Measurements from ENCODE around the gene TASP1.
"Not testable (repeated sequence)": the region's sequence is repeated elsewhere in the genome, so short reads cannot be mapped to it uniquely, and the experiment has no call there.

TASP1 gene

DNA sequence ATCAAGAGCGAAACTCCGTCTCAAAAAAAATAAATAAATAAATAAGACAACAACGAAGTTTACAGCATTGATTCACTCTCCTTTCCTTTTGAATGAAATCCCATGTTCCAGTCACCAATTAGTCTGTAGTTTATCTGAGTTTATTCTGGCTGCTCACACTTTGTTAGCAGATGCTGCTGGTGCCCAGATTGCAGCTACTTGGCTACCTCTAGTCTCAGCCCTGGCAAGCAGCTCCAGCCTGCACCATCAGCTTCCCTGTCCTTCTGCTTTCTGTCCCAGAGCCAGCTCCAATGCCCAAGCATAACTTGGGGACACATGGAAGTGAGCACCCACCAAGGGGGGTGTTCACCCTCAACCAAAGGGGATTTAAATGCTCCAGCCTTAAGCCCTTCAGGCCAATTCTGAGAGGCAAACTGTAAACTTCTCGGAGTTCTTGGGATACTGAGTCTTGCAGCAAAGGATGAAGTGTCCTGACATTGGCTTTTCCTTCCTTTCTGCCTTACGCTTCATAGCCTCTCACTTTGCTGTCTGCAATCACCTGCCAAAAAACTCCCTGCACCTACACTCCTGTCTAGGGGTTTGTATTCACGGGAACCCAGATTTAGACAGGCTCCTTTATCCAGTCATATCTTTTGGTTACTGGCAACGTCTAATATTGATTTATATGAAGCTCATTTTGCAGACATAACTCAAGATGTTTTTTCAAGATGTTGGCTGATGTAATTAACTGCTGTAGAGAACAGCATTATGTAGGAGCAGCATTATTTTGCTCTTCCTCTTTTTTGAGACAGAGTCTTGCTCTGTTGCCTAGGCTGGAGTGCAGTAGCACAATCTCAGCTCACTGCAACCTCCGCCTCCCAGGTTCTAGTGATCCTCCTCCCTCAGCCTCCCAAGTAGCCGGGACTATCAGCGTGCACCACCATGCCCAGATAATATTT lies 9.8 kb upstream of the TASP1 start:
- DNase-seq, result no peak

DNA sequence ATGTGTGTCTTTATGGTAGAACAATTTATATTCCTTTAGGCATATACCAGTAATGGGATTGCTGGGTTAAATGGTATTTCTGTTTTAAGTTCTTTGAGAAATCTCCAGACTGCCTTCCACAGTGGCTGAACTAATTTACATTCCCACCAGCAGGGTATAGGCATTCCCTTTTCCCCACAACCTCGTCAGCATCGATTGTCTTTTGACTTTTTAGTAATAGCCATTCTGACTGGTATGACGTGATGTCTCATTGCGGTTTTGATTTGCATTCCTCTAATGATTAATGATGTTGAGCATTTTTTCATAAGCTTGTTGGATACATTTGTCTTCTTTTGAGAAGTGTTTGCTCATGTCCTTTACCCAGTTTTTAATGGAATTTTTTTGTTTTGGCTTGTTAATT lies 5.3 kb upstream of the TASP1 start:
- DNase-seq, result no peak

DNA sequence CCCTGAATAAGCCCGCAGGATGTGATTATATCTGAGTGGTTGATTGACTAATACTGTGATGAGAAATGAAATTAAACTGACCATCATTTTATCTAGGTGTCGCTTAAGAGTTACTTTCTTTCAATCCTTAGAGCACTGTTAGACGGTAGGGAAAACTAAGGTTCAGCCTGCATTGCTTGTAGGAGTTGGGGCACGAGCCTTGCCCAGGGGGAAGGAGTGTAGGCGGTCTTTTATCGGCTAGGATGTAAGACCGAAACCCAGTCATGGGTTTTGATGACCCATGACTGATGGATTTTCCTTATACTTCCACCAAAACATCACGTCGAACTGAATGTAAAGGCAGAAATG lies 392 bp upstream of the TASP1 start:
- DNase-seq, result no peak

DNA sequence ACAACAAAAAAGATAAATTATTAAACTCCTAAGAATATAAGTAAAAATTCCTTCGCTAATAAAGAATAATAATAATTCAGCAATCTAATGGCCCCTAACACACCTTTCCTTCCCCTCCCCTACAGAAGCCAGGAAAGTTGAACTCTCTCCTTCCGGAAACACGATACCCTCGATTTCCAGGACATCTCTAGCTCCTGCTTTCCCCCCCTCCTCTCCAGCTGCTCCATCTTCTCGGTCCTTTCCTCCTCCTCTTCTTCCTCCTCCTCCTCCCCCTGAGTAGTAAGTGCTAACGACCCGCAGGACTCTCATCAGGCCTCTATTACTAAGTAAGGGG lies 603 bp downstream of the TASP1 start:
- DNase-seq, result no peak

DNA sequence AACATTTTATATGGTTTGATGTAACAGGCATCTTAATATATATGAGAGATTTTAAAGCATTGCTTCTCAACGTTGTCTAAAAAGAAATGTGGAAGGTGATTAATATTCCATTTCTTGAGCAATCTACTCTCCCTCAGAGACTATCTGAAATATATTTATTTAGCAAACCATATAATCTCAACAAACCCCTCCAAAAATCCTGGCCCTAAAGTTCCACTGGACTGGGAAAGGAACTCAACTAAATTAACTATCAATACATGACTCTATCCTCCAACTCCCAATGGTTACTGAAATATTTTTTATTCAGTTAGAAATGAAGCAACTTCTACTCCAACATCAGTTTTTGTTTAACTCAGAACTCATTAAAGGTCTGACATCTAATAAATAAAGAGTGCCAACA lies 6.3 kb downstream of the TASP1 start:
- no peak for DNase-seq

DNA sequence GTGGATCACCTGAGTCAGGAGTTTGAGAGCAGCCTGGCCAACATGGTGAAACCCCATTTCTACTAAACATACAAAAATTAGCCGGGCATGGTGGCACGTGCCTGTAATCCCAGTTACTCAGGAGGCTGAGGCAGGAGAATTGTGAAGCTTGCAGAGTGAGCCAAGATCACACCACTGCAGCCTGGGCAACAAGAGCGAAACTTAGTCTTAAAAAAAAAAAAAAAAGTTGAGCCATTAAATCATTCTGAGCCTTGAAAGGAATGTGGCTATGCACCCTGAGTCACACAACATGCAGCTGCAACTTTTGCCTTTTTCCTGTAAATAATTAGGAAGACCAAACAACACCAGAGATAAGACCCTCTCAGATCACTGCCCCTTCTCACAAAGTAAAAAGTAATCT lies 11.2 kb downstream of the TASP1 start:
- DNase-seq, result not testable (repeated sequence)

DNA sequence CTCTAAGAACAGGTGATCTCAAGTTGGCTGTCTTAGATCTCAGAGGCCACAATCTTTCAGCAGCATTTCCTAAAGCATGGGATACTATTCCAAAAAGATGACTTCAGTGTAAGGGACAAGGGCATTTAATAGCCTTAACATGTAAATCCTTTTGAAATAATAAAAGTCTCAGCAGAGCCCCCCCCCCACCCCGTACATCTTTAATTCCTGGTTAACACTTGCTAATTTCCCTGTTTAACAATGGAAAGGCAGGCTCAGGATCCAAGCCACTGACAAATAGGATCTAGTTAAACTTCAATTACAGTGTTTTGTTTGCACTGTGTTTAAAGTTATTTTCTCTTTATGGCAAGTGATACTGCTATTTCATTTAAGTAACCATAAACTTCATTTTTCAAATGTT lies 12.0 kb downstream of the TASP1 start:
- DNase-seq, result no peak

DNA sequence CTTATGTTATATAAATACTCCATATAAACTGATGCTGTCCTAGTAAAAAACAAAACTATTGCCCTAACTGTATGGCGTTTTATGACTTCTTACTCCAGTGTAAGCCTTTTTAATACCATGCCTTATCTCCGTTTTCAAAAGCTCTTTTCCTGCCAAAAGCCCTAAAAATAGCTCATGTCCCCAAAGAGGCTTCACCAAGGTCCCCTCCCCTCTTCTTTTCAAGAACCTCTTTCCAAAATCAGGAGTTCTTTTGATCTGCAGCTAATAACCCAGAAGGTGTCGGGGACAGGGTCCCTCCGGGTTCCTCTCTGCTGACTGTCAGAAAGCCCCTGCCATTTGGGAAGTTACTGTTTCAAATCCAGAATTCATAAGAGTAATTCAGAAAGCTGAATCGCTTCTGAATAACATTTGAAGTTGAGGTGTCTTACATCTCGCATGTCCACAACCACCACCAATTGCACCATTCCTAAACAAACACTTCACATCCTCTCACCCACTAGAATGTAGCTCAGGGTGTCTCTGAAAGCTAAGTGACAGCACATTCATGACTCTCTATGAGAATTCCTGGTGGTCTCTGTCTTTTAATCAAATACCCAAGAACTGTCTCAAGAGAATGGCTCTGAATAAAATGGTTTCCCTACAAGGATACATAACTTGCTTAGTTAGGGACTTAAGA lies 13.3 kb downstream of the TASP1 start:
- DNase-seq, result no peak

DNA sequence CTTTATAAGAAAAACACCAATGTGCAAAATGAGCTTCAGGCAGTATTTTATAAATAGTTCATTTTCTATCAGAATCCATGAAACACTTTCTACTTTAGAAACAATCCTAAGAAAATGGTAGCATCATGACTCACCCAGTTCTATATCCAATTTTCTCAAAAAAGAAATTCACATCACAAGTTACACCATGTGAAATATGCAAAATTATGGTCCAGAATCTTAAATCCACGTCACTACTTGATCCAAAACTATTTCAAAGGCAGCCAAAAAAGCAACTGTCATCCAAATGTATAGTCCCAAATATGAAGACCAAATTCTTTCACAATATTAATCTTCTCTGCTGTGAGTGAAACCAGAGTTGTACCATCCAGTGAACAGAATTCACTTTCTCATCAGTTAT lies 19.3 kb downstream of the TASP1 start:
- not testable (repeated sequence) for DNase-seq

DNA sequence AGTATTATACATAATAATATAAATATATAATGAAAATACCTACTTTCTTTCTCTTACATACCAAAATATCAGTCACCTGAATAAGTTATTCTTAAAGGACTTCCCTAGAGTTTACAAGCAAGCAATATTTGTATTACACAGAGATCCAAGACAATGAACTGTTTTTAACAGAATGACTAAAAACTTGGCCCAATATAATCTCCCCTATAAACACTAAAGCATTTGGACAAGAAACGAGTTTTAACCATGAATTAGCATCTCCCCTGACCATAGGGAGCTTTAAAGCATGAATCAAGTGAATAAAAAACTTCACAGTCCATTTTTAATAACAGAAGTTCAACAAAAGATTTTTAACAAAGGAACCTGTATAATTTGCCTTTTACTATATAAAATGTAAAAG lies 20.3 kb downstream of the TASP1 start:
- DNase-seq, result not testable (repeated sequence)

DNA sequence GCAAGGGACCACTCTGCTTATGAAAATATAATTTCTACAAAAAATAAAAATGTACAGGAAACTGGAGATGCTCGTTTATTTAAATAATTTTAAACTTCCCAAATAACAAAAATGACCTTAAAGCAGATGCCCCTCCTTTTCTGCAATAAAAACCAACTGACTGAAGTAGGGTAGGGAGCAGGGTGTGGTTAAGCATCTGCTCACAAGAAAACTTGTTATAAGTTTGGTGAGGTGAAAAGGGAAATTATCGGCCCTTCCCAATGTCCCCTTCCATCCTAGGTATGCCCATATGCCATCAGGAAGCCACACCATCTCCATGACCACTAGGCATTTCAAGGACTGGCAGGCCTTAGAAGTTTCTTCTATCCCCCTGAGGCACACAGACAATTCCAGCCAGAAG lies 21.1 kb downstream of the TASP1 start:
- not testable (repeated sequence) for DNase-seq

DNA sequence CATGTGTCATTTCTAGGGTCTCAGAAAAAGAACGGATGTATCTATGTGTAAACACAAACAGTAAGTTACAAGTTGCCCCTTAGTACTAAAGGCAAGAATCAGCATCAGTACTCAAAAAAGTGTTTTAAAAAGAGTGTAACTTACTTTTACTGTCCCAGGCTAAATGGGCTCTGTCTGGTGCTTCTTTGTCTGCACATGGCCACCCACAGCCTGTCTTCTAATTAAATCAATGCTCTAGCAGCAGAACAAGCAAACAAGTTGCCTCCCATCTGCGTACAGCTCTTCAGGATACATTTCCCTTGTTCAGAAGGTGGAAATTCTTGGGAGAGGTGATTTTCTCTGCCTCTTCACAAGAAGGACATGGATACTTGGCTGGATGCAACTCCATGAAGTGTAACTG lies 22.0 kb downstream of the TASP1 start:
- not testable (repeated sequence) for DNase-seq

DNA sequence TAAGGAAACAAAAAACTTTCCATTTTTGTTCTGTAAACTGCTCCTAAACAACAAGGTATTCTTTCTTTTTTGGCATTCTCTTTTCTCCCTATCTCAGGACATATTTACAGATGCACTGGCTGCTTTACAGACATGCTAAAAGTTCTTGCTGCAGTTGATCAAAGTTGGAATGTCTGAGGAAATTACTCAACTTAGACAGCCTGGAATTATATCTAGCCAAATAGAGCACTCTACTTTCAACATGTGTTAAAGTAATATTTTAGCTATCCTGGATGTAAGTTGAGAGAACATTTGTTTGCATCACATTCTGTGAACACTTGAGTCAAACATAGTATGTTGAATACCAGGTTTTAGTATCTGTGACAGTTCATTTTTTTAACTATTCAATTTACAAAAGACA lies 24.8 kb downstream of the TASP1 start:
- DNase-seq, result no peak

DNA sequence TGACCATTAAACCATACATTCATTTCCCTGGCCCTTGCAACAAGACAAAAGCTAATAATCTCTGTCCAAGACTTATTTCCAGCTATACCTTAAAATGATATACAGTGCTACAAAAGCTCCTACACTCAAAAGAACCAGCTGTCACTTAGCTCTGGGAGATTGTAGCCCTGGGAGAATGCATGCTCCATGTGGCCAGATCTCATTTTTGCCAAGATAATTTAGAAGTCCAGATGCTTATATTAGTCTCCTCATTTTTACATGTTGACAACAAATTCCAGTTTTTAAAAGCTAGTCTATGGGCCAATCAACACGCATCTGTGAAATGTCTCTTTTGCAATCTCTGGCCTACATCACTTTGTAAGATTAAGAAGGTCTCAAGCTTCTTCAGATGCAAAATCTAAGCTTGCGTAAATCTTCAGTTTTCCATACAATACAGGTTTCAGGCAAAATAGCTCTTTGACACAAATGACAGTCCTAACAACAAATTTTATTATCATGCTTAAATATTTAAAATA lies 27.1 kb downstream of the TASP1 start:
- DNase-seq, result no peak

DNA sequence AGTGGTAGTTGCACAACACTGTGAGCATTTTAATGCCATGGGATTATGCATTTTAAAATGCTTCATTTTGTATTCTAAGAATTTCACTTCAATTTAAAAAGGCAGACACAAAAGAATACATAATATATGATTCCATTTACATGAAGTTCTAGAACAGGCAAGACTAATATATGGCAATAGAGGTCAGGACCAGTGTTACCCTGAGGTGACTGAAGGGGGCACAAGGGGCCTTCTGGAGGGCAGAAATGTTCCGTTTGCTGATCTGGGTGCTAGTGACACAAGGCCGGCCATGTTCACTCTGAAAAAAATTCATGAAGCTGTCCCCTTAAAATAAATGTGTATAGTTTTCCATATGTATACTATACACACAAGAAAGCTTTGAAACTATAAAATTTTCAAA lies 28.5 kb downstream of the TASP1 start:
- no peak for DNase-seq

DNA sequence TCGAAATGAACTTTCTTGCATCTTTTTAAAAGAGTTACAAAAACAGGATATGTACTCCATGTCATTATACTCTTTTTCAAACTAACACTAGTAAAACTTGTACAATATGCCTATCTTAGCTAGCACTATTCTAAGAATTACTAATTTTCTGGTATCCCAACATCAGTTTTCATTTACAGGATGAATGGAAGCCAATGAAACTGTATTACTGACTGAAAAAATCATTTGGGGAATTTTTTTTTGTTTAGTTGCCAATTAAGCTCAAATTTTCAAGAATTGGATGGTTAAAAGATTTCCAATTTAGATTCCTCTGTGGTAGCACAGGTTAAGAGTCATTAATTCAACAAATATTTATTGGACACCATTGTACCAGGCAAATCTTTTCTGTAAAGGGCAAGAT lies 30.7 kb downstream of the TASP1 start:
- no peak for DNase-seq

DNA sequence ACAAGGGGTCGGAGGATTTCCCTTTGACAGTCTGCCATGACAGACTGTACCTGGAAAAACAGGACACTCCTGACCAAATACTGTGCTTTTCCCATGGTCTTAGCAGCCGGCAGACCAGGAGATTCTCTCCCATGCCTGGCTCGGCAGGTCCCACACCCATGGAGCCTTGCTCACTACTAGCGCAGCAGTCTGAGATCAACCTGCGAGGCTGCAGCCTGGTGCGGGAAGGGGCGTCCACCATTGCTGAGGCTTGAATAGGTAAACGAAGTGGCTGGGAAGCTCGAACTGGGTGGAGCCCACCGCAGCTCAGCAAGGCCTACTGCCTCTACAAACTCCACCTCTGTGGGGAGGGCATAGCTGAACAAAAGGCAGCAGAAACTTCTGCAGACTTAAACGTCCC lies 45.3 kb downstream of the TASP1 start:
- DNase-seq, result not testable (repeated sequence)

DNA sequence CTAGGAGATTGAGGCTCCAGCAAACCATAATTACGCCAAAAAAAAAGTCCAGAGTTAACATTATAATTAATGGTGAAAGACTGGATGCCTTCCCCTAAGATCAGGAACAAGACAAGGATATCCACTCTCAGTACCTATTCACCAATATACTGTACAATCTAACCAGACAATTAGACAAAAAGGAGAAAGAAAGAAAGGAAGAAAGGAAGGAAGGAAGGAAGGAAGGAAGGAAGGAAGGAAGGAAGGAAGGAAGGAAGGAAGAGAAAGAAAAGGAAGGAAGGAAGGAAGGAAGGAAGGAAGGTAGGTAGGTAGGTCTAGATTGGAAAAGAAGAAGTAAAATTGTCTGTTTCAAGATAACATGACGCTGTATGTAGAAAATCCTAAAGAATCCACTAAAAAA lies 50.7 kb downstream of the TASP1 start:
- DNase-seq, result no peak

DNA sequence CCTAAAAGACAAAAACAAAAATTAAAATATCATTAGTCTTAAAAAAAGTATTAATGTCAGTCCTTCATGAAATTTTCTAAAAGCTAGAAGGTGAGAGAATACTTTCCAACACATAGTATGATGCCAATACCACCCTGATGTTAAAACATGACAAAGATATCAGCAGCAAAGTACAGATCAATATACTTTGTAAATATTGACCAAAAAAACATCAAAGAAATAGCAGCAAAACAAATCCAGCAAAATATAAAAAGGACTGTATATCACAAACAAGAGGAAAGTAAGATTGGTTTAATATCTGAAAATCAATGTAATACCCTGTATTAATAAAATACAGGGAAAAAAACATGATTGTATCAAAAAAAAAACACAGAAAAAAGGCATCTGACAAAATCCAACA lies 51.4 kb downstream of the TASP1 start:
- no peak for DNase-seq

DNA sequence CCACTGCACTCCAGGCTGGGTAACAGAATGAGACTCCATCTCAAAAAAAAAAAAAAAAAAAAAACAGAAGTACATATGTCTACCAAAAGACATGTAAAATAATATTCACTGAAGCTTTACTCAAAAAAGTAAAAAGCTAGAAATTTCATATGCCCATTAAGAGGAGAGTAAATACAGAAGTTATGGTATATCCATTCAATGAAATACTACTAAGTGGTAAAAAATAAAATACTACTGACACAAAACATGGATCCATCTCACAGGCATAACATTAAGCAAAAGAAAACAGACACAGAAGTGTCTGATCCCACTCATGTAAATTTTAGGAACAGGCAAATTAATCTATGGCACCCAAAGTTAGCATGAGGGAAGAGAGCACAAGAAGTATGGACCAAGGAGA lies 52.6 kb downstream of the TASP1 start:
- no peak for DNase-seq

DNA sequence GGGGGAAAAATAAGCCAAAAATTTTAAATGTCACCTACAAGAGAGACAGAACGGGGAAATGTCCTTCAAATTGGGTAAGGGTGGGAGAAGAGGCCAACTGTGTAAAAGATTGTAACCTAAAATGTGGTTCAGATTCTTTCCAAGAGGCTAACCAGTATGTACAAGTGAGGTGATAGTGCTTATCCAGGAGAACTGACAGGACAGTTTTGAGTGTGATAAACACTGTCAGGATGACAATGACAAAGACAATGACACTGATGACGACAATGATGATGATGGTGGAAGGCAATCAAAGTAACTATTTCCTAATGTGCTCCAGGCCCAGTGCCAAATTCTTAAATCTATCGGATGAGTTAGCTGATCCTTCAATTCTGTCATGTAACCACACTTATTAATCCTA lies 57.3 kb downstream of the TASP1 start:
- no peak for DNase-seq

DNA sequence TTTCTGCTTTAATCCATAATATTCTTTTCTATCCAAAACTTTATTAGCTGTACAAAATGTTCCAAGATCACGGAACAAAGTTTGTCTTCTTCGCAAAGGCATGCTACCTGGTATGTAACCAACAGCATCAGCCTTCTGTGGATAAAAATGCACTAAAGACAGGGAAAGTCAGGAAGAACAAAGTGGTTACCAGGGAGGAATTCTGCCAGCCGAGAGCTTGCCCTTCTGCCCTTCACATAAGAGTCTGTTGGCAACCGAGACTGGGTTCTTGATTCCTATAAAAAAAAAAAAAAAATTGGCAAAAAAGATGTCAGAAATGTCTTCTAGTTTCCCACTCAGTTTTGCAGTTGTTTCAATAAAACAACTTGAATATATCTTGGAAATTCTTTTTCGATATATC lies 58.0 kb downstream of the TASP1 start:
- DNase-seq, result no peak

DNA sequence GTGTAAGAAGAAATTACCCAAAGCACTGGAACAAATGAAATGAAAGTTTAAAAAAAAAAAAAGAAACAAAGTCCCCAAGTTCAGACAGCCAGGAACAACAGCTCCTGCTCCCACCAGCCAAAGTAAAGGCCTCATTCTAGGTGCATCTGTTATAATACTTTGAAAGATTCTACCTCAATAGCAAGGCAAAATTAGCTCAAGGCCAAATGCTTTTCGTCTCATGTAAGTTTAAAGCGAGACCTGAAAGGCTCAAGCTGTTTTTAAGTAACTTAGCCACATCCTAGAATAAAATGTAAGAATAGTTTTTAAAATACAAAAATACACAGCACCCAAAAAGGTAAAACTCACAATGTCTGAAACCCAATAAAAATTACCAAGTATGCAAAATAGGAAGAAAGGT lies 64.7 kb downstream of the TASP1 start:
- DNase-seq, result no peak

DNA sequence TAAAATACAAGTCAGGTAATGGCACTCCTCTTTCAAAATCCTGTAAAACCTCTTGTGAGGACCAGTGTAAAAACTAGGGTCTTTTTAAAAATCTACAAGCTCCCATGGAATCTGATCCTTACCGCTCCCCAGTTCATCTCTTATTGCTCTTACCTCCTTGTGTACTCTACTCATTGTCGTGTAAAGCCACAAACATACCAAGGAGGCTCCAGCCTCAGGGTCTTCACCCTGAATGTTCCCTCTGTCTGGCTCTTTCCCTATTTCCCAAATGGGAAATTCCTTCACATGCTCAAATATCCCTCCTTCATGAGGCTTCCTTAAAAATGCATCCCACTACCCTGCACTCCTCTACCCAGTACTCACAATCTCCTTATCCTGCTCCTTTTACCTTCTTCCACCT lies 67.1 kb downstream of the TASP1 start:
- DNase-seq, result no peak

DNA sequence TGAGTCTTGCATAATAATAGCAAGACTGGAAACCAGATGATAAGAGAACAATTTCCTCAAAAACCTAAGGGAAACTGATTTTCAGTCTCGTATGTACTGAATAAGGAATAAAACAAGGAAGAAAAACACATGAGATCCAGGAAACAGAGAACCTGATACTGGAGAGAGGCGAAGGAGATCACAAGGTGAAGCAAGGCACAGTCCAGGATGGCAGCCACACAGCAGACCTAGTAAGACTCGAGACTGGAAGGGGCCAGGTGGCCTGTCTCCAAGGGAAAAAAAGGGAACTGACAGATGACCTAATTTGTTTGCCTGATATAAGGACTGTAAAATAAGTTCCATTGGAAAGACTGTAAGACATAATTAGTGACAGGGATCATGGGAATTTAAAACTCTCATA lies 71.1 kb downstream of the TASP1 start:
- no peak for DNase-seq

Measured in GDM1 (cell line).